B cell (primary cell): Measurements from ENCODE around the gene NT5M. TPM values are rescaled to one million over a fixed set of nuclear protein-coding genes. Genes with fewer than 3 reads are reported as not detected.

ENCODE experiments used
- ATAC-seq: fragments of 200-7000 bp; cut with Tn5 transposase; one replicate; pipeline ENCODE4 v1.10.0; 2021; ENCODE audit warnings: low read depth, mild to moderate bottlenecking, moderate number of reproducible peaks, moderate library complexity
- CTCF ChIA-PET: fragments of 350-600 bp; sonication (Branson Sonifier 250); formaldehyde crosslinking; loops from one replicate; lab custom pipeline; 2021; ENCODE audit warnings: antibody characterized with exemption, inconsistent platforms; lab: Charles Lee
- POLR2A ChIA-PET: fragments of 350-600 bp; sonication (Branson Sonifier 250); formaldehyde crosslinking; loops from one replicate; lab custom pipeline; 2021; ENCODE audit warnings: antibody characterized with exemption; lab: Charles Lee
- DNase-seq: peaks from one replicate; pipeline ENCODE4 v3.0.0; 2013
- H2AFZ ChIP-seq: 2 replicates; pipeline ENCODE4 v1.6.1; 2012; ENCODE audit warnings: mild to moderate bottlenecking, low read depth, low read length; ENCODE audit not compliant: insufficient read depth, poor library complexity, severe bottlenecking
- H3K27ac ChIP-seq, 2 donors: 1 replicate in 1 of 2; 2 replicates in 1 of 2; pipeline ENCODE4 v1.5.1; 2012 to 2013; ENCODE audit warnings: low read length in 2 of 2, mild to moderate bottlenecking in 2 of 2, moderate library complexity in 1 of 2
- H3K27me3 ChIP-seq, 4 experiments: fragments of 200-600 bp in 1 of 4; sonication (generic) in 1 of 4; replicated peaks in 1 of 4; 1 replicate in 2 of 4; 2 replicates in 2 of 4; pipeline versions ENCODE4 v1.6.1 to v1.7.0; 2013 to 2016; ENCODE audit warnings: low read length in 3 of 4, mild to moderate bottlenecking in 2 of 4, mixed read lengths in 1 of 4, moderate library complexity in 1 of 4; ENCODE audit not compliant: insufficient read depth in 4 of 4, control insufficient read depth in 3 of 4; ENCODE audit errors: control extremely low read depth in 1 of 4
- H3K36me3 ChIP-seq, 2 experiments: replicated peaks in 1 of 2; 1 replicate in 1 of 2; 2 replicates in 1 of 2; pipeline versions ENCODE4 v1.6.1 to v1.7.1; 2013; ENCODE audit warnings: low read length in 1 of 2; ENCODE audit not compliant: insufficient read depth in 2 of 2, control insufficient read depth in 1 of 2; ENCODE audit errors: control extremely low read depth in 1 of 2, extremely low read depth in 1 of 2
- H3K4me1 ChIP-seq, 2 donors: fragments of 200-600 bp in 1 of 2; sonication (generic) in 1 of 2; 1 replicate in 1 of 2; 2 replicates in 1 of 2; pipeline versions ENCODE4 v1.5.1 to v1.6.1; 2013 to 2017; ENCODE audit warnings: low read length in 2 of 2; ENCODE audit not compliant: control insufficient read depth in 2 of 2, insufficient read depth in 2 of 2
- H3K4me2 ChIP-seq: replicated peaks from 2 replicates; pipeline ENCODE3; 2012; ENCODE audit warnings: mild to moderate bottlenecking, low read depth, low read length; ENCODE audit not compliant: poor library complexity, severe bottlenecking
- H3K4me3 ChIP-seq, 5 experiments: fragments of 200-600 bp in 1 of 5; sonication (generic) in 1 of 5; 1 replicate in 3 of 5; 2 replicates in 2 of 5; pipeline versions ENCODE4 v1.5.1 to v1.7.0; 2011 to 2016; ENCODE audit warnings: low read length in 4 of 5, mild to moderate bottlenecking in 4 of 5, low read depth in 2 of 5, control low read depth in 1 of 5, moderate library complexity in 1 of 5; ENCODE audit not compliant: insufficient read depth in 1 of 5; ENCODE audit errors: control extremely low read depth in 1 of 5, extremely low read depth in 1 of 5
- H3K79me2 ChIP-seq: fragments of 200-600 bp; sonication (generic); one replicate; pipeline ENCODE4 v1.6.0; 2016; ENCODE audit warnings: low read length; ENCODE audit not compliant: control insufficient read depth, insufficient read depth
- H3K9ac ChIP-seq: fragments of 200-600 bp; sonication (generic); 2 replicates; pipeline ENCODE4 v1.6.1; 2017; ENCODE audit warnings: mild to moderate bottlenecking, low read length, moderate library complexity
- H3K9me3 ChIP-seq, 3 donors: one replicate each; pipeline versions ENCODE4 v1.6.1 to v1.7.1; 2013; ENCODE audit warnings: low read length in 2 of 3; ENCODE audit not compliant: control insufficient read depth in 2 of 3, insufficient read depth in 1 of 3; ENCODE audit errors: control extremely low read depth in 1 of 3
- H4K20me1 ChIP-seq: 2 replicates; pipeline ENCODE4 v1.6.0; 2012; ENCODE audit warnings: mild to moderate bottlenecking, low read length; ENCODE audit not compliant: insufficient read depth, control insufficient read depth, poor library complexity, severe bottlenecking
- H3K27ac Mint-ChIP-seq: one replicate; pipeline ENCODE4 v1.8.0; 2021; ENCODE audit warnings: mixed read lengths
- H3K27me3 Mint-ChIP-seq: one replicate; pipeline ENCODE4 v1.8.0; 2021; ENCODE audit warnings: mixed read lengths
- H3K4me1 Mint-ChIP-seq: one replicate; pipeline ENCODE4 v1.8.0; 2021; ENCODE audit warnings: mixed read lengths
- H3K4me3 Mint-ChIP-seq: one replicate; pipeline ENCODE4 v1.8.0; 2021; ENCODE audit warnings: mixed read lengths
- H3K9me3 Mint-ChIP-seq: one replicate; pipeline ENCODE4 v1.8.0; 2022; ENCODE audit warnings: mixed read lengths; ENCODE audit not compliant: insufficient read depth
- CTCF ChIP-seq: fragments of 200-600 bp; IDR thresholded peaks from one replicate; pipeline ENCODE4 v1.8.0; 2022; ENCODE audit warnings: antibody characterized with exemption, mild to moderate bottlenecking
- EZH2 ChIP-seq: IDR thresholded peaks from 2 replicates; pipeline ENCODE4 v1.6.1; 2012; ENCODE audit warnings: borderline replicate concordance, low read depth, mild to moderate bottlenecking, moderate library complexity, low read length; ENCODE audit not compliant: insufficient read depth, poor library complexity, severe bottlenecking
- WGBS: methylation state at CpG from one replicate; pipeline ENCODE4 v1.1.5; 2013; ENCODE audit warnings: missing lambda C conversion rate; ENCODE audit not compliant: insufficient coverage; 5-methylcytosine and 5-hydroxymethylcytosine counted together
- intact Hi-C: fragments of 100-400 bp; cut with micrococcal nuclease; formaldehyde crosslinking; loops from one replicate; pipeline ENCODE4 v1.10.0; 2022
- polyA plus RNA-seq: library from polyadenylated mRNA; depleted of rRNA; stranded (reverse); fragments of >200 nt; gene quantifications from 2 replicates; pipeline ENCODE4 v1.2.3, GENCODE V29; 2012
- total RNA-seq, 2 donors: library from RNA; stranded (reverse); fragments of 120-200 nt in 1 of 2; gene quantifications; 1 replicate in 1 of 2; 2 replicates in 1 of 2; pipeline versions ENCODE4 v1.2.3 to v1.2.4, GENCODE V29; 2013 to 2022

NT5M gene
- total and polyA plus RNA-seq, 2 donors (not counting 1 experiment from before 2014, with no cell fraction given), result 0.40 to 0.47 TPM

- no peaks in the 10 kb centered on the region for H3K36me3 ChIP-seq
- no peak overlapping the region for H3K27ac Mint-ChIP-seq
- H3K9me3 Mint-ChIP-seq, result no peaks in the 10 kb centered on the region
- H4K20me1 ChIP-seq, result no peaks in the 10 kb centered on the region
- H3K9me3 ChIP-seq, result peaks cover 0 to 15% (median 0%) of the 10 kb centered on the region in 3 donors
- H3K79me2 ChIP-seq, result no peaks in the 10 kb centered on the region
- TF ChIP-seq CTCF, result no peak
- TF ChIP-seq EZH2, result no peak
- H3K4me1 ChIP-seq, result no peaks in the 10 kb centered on the region
- no peak overlapping the region for H3K9ac ChIP-seq
- intact Hi-C loops, result no loop called here
- H2AFZ ChIP-seq, result no peak overlapping the region
- no peak overlapping the region for H3K4me3 ChIP-seq
- DNase-seq (no peak), ATAC-seq (no peak)
- POLR2A ChIA-PET, result no interaction called here
- CTCF ChIA-PET, result interaction anchor here (2.4 kb wide), 1 partner anchor 10 kb away, joined by 8 read pairs; no protein-coding TSS in a partner anchor
- no peak overlapping the region for H3K27ac ChIP-seq
- peaks cover 14% of the 10 kb centered on the region for H3K27me3 Mint-ChIP-seq
- no peak overlapping the region for H3K4me3 Mint-ChIP-seq
- peaks cover 0 to 11% (median 0%) of the 10 kb centered on the region in 4 experiments for H3K27me3 ChIP-seq
- H3K4me1 Mint-ChIP-seq, result no peaks in the 10 kb centered on the region
- 82% methylated on average over 11 of the region's 12 CpGs for WGBS
- no peak overlapping the region for H3K4me2 ChIP-seq
Observed at GRCh38 chr17:17365476-17366110, 62.4 kb downstream of the NT5M start.

- Histone ChIP-seq H3K79me2 (no peaks in the 10 kb centered on the region), H3K9ac (no peak overlapping the region), H3K4me3 (no peak overlapping the region), H2AFZ (no peak overlapping the region), H3K36me3 (no peaks in the 10 kb centered on the region), H3K4me2 (no peak overlapping the region), H3K4me1 (no peaks in the 10 kb centered on the region), H3K27me3 (peaks cover 0 to 11% (median 0%) of the 10 kb centered on the region in 4 experiments), H3K27ac (no peak overlapping the region), H3K9me3 (peaks cover 0 to 11% (median 0%) of the 10 kb centered on the region in 3 donors), H4K20me1 (no peaks in the 10 kb centered on the region)
- Mint-ChIP-seq H3K27ac (no peak overlapping the region), H3K4me1 (no peaks in the 10 kb centered on the region), H3K4me3 (no peak overlapping the region), H3K27me3 (peaks cover 11% of the 10 kb centered on the region), H3K9me3 (no peaks in the 10 kb centered on the region)
- no peak for TF ChIP-seq EZH2
- TF ChIP-seq CTCF, result no peak
- ChIA-PET CTCF (interaction anchor here (2.4 kb wide), 1 partner anchor 10 kb away, joined by 8 read pairs; no protein-coding TSS in a partner anchor), POLR2A (no interaction called here)
- ATAC-seq (no peak), DNase-seq (no peak)
- no CpG with 5 or more reads among the region's 1 CpG for WGBS
- intact Hi-C loops, result no loop called here
Observed at GRCh38 chr17:17366235-17366634, 63.1 kb downstream of the NT5M start.
